GM19397 (cell line): Measurements from ENCODE around the gene SLC5A2.
"Not testable (repeated sequence)": the region's sequence is repeated elsewhere in the genome, so short reads cannot be mapped to it uniquely, and the experiment has no call there.

ENCODE experiments used
- ATAC-seq: cut with Tn5 transposase; IDR thresholded peaks from one replicate; pipeline ENCODE4 v1.9.1; 2021; ENCODE audit warnings: mild to moderate bottlenecking, moderate library complexity; ENCODE audit not compliant: unreplicated experiment

Gene SLC5A2

GRCh38 chr16:31525113-31525512 lies 42.2 kb downstream of the SLC5A2 start:
- no peak for ATAC-seq

GRCh38 chr16:31527734-31528274 lies 44.9 kb downstream of the SLC5A2 start, which contains the start of gene AHSP:
Gene AHSP, plus strand, starts transcription at chr16:31527900. Its CDS starts 240 bp downstream, at chr16:31528140.
- ATAC-seq = no peak

- no peak for ATAC-seq
Observed at GRCh38 chr16:31528523-31529107, 45.7 kb downstream of the SLC5A2 start.

- ATAC-seq = no peak
Observed at GRCh38 chr16:31529108-31529936, 46.4 kb downstream of the SLC5A2 start.

- no peak for ATAC-seq
Observed at GRCh38 chr16:31529937-31530312, 47.0 kb downstream of the SLC5A2 start.

GRCh38 chr16:31530405-31530804 lies 47.5 kb downstream of the SLC5A2 start:
- no peak for ATAC-seq

- no peak for ATAC-seq
Observed at GRCh38 chr16:31531096-31531495, 48.2 kb downstream of the SLC5A2 start.

GRCh38 chr16:31532120-31532519 lies 49.2 kb downstream of the SLC5A2 start:
- no peak for ATAC-seq

GRCh38 chr16:31532896-31533295 lies 50.0 kb downstream of the SLC5A2 start:
- ATAC-seq = no peak

GRCh38 chr16:31535737-31536136 lies 52.8 kb downstream of the SLC5A2 start:
- no peak for ATAC-seq

- no peak for ATAC-seq
Observed at GRCh38 chr16:31536804-31537361, 54.0 kb downstream of the SLC5A2 start.

- ATAC-seq = no peak
Observed at GRCh38 chr16:31537362-31538242, 54.7 kb downstream of the SLC5A2 start.

- ATAC-seq = not testable (repeated sequence)
Observed at GRCh38 chr16:31538243-31538598, 55.3 kb downstream of the SLC5A2 start.

- not testable (repeated sequence) for ATAC-seq
Observed at GRCh38 chr16:31539762-31540161, 56.8 kb downstream of the SLC5A2 start.
